Limb (tissue), 2 donors: ENCODE data around the gene SBNO2.

Experiments used
- DNase-seq, 2 donors: peaks; one replicate each; pipeline ENCODE4 v3.0.0-alpha.2; 2016; ENCODE audit errors: extremely low spot score in 2 of 2

SBNO2 gene

DNA sequence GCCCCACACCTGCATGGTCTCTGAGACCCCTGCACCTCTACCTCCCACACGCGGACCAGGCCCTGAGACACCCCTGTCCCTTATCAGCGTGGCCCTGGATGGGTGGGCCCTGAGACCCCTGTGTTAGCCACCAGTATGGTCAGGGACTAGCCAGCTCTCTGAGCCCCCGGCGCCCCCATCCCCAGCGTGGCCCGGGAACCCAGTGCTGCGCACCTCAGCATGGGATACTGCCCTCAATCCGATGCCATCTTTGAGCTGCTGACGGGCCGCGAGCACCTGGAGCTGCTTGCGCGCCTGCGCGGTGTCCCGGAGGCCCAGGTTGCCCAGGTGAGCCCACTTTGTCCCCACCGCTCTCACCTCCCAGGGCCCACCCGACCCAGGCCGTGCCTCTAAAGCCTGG is 112.1 kb downstream of the SBNO2 start:
- DNase-seq: no peak

DNA sequence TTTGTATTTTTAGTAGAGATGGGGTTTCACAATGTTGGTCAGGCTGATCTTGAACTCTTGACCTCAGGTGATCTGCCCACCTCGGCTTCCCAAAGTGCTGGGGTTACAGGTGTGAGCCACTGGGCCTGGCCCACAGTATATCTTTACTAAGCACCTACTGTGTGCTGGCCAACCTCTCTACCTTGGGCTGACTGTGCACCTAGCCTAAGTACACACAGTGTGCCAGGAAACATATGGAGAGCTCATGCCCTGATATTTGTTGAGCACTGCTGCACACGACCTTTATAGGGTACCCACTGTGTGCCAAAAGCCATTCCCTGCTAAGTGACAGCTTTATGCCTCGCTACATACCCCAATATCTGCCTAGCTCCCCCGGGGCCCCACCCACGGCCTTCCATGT is 113.4 kb downstream of the SBNO2 start:
- no peak for DNase-seq

DNA sequence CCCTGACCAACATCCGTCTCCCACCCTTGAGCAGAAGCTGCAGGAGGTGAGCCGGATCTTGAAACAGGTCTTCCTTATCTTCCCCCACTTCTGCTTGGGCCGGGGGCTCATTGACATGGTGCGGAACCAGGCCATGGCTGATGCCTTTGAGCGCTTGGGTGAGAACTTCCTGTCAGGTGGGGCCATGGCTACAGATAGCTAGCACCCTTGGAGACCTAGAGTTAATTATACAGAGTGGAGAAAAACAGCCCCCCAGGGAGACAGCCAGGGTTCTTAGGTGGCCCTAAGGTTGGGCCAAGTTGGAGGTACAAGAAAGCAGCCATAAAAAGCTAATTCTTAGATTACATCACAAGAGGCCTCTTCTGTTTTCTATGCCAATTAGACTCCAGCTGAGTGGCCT is 116.0 kb downstream of the SBNO2 start:
- no peak for DNase-seq
